DMS79 treated with DMSO at 0.1 percent for 48 hours (cell line): ENCODE measurements around the gene SLC25A41.
"Not testable (repeated sequence)": the region's sequence is repeated elsewhere in the genome, so short reads cannot be mapped to it uniquely, and the experiment has no call there.

ENCODE experiments used
- DNase-seq: peaks from one replicate; lab custom pipeline; 2025; lab: John Stamatoyannopoulos, UW

SLC25A41 gene

DNA sequence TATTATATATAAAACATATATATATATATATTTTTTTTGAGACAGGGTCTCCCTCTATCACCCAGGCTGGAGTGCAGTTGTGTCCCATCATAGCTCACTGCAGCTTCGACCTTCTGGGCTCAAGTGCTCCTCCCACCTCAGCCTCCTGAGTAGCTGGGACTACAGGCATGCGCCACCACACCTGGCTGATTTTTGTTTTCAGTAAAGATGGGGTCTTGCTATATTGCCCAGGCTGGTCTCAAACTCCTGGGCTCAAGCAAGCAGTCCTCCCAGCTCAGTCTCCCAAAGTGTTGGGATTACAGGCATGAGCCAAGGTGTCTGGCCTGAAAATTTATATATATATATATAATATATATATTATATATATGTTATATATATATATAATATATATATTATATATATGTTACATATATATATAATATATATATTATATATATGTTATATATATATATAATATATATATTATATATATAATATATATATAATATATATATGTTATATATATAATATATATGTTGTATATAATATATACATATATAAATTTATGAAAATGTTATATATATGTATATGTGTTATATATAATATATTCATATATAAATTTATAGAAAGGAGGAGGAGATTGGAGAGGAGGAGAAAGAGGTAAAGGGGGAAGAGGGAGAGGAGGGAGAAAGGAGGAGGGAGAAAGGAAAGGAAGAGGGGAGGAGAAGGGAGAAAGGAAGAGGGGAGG lies 4.7 kb downstream of the SLC25A41 start:
- DNase-seq = not testable (repeated sequence)

DNA sequence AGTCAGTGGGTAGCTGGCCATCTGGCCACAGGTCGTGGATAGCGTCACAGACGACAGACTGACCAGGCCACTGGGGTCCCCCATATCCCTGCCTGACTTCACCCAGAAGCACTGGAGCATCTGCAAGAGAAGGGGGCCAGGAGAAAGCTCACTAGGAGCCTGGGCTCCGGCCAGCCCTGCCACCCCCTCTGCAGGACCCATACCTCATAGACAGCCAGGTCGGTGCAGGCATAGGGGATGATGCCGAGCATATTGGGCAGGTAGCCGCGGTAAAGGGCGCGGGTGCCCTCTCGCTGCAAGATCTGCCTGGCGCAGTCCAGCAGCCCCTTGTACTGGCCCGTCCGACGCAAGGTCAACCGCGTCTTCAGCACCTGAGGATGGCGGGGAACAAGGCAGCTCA lies 6.4 kb downstream of the SLC25A41 start:
- DNase-seq = no peak

DNA sequence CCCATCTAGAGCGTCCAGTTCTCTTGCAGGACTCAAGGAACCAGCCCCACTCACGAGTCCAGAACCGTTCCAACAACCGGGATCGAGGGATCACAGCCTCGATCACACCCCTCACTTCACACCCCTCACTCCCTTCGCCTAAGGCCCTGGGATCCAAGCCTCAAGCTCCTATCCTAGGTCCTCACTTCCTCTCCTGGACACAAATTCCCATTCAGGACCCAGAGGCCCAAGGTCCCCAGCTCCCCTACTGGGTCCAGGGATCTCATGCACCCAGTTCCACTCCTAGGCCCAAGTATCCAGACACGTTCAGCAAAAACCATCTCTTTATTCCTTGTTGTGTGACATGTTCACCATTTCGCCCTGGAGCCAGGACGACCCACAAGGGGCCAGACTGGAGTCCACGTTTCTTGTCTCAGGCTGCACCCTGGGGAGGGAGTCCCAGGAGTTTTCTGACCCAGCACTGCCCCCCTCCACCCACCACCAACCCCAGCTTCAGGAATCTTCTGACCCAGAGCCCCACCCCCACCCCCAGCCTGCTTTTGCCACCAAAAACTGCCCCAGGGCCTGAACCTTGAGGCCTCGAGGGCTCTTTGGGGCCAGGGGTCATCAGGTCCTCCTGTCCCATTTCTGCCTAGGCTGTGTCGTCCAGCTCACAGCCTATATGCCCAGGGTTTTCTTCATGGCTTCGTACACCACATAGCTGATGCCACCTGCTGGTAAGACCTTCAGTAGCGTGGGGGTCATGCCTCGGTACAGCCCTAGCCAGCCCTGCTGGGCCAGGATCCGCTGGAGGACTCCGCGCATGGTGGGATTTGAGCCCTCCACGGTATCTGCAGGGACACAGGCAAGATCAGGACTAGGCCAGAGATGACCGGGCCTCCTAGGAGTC lies 7.6 kb downstream of the SLC25A41 start:
- no peak for DNase-seq

DNA sequence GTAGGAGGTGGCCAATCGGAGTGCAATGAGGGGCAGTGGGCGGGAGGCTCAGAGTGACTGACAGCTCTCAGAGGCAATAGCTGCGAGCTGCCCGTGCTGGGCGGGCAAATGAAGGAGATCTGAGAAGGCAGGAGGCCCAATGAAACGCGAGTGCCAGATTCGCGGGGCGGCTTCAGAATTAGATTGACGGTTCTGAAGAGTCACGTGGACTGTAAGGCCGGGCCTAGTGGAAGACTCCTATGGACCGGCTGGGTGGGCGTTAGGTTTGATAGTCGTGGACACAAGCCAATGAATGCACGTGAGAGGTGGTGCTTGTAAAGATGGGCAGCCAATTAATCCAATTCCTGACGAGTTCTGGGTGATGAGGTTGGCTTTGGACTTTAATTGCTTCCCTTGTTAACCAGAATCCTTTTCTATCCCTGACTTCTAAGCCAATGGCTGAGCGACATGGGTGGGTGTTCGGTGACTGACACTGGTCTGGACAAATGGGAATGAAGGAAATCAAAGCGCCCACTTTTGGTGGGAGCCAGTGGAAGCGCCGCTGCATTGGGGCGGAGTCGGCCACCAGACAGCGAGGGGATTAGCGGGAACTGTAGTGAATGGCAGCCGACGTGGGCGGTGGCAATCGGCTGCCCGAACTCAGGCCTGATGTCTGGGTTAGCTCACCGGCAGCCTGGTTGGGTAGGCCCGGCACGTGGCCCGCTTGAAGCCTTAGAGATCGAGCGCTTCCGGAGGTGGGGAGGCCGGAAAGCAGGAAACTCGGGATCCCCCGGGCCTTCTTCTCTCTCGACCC lies 8.4 kb downstream of the SLC25A41 start:
- DNase-seq = peak; percentile 99

DNA sequence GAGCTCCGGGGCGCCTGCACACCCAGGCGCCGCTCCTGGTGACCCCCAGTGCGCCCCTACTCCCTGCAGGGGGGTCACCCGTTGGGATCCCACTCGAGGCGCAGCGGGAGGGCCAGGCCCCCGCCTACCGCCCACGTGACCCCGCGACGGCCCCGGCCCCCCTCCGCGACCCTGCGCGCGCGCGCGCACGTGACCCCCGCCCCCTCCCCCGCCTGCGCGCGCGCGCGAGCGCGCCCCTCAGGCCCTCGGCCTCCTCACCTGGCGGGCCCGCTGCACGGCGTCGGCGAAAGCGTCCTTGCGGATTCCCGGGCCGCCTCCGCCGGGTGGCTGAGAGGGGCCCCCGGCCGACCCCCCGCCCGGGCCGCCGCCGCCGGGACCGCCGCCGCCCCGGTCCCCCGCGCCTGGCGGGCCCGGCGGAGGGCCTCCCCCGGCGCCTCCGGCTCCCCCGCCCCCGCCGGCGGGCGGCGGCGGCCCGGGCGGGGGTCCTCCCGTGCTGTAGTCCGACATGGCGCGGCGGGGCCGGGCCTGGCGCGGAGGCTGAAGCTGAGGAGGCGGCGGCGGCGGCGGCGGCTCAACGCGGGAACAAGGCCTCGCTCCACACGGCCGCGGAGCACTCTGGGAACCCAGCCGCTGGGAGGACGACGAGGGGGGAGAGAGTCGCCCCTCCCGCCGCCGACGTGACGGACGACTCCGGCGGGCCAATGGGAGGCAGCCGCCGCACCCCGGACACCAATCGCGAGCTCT lies 9.2 kb downstream of the SLC25A41 start, which contains the start of gene KHSRP:
Gene KHSRP (minus strand): TSS at position 617 of the 744 bp plus-strand sequence. CDS start 110 bp downstream, at position 507.
- DNase-seq = no peak

DNA sequence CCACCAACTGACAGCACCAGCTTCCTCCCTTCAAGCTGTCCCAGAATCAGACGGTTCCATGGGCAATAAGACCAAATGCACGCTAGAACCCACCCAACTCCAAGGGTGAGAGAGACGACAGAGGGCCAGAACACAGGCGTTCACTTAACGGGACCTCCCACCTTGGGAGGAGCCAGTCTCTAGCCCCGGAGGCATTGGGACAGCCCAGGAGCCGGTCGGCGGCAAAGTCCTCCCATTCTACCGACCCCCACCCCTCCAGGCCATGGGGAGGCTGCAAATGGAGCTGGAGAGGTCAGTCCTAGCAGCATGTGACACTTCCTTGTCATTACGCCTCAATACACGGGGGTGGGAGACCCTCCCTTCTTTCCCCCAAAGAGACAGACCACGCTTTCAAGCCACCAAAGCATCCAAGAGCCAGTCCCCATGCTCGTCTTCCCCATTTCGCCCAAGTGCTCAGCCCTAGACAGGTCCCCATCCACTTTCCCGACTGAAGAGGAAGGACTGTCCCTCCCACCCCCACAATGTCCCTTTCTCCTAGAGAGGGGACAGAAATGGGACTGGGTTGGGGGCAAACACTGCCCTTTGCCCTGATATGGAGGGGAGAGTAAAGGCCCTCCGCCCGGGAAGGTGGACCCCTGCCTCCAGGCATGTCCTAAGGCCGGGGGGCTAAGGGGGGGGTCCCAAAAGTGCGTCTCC lies 9.9 kb downstream of the SLC25A41 start:
- DNase-seq = no peak

DNA sequence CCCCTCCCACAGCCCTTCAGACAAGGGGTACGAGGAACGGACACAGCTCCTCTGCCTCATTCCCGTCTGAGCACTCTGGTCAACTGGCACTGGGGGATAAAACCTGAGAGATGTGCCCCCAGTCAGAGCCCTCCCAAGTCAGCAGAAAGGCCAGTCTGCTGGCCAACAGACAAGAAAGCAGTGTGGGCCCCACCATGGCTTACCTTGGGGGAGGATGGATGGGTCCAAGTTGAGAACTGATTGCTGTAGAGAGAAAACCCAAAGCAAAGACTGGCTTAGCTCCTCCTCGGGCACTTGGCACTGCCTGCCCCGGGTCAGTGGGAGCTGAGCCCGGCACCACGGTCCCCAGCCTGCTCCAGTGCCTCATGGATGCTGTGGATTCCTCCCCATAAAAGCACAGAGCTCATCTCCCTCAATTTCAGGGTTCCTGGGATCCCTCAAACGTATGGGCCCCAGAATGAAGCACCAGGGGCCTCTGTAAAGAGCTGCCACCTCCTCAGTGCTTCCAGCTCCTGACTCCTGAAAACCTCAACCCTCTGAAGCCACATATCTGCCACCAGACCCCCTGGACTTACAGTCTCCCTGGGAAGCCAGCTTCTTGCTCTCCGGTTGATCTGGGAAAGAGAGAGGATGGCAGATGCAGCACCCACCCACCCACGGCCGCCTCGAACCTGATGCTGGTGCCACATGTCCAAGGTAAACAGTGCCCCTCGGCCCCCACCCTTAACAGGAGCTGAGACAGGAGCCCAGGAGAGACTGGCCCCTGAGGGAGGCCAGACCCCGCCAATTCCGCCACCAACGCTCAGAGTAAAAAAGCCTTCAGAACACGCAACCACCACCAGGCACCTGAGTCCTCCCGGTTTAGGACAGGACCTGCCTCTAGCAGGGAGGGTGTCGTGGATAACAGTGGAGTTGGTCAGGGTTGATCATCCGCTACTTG lies 12.2 kb downstream of the SLC25A41 start:
- DNase-seq = no peak

DNA sequence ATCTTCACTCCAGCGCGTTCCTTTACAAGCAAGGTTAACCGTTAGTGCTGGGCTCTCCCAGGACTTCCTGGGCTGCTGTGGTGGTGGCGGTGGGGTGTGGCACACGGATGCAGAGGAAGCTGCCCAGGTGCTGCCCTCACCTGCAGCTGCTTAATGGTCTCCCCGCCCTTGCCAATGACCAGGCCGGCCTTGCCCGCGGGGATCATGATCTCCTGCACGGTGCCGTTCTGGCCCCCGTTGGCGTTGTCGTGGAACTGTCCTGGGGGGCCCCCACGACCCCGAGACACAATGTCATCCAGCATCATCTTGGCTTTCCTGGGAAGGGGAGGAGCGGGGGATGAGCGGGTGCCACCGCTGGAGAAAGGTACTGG lies 15.0 kb downstream of the SLC25A41 start:
- DNase-seq = no peak

DNA sequence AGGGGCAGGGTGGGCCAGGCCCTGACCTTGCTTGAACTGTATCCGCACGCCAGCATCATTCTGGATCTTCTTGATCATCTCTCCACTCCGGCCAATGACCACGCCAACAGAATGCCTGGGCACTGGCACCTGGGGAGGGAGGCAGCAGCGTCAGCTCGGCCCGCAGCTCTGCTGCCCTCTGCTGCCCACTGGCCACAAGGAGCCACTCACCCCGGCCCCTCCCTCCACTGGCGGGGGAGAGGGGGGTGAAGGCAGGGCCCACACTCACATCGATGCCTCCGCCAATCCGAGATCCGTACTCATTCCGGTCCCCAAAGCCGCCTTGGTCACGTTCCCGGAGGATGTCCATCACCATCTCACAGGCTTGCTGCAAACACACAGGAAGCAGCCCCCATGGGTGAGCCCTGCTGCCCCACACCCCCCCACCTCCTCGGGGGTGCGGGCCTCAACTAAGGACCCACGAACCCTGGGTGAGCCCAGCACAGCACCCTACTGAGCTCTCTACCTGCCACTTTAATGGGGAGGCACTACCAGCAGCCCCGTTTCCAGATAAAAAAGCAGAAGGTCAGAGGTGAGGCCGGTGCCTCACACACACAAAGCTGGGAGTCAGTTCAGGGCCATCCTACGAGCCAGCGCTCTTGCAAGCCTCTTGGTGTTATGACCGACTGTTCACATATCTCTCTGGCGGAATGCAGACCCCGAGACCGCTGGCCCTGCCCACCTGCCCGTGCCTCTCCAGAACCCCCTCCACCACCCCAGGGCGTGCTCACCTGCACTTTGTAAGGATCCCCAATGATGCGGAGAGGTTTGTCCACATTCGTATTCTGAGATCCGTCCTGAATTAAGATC lies 15.6 kb downstream of the SLC25A41 start:
- DNase-seq = no peak

DNA sequence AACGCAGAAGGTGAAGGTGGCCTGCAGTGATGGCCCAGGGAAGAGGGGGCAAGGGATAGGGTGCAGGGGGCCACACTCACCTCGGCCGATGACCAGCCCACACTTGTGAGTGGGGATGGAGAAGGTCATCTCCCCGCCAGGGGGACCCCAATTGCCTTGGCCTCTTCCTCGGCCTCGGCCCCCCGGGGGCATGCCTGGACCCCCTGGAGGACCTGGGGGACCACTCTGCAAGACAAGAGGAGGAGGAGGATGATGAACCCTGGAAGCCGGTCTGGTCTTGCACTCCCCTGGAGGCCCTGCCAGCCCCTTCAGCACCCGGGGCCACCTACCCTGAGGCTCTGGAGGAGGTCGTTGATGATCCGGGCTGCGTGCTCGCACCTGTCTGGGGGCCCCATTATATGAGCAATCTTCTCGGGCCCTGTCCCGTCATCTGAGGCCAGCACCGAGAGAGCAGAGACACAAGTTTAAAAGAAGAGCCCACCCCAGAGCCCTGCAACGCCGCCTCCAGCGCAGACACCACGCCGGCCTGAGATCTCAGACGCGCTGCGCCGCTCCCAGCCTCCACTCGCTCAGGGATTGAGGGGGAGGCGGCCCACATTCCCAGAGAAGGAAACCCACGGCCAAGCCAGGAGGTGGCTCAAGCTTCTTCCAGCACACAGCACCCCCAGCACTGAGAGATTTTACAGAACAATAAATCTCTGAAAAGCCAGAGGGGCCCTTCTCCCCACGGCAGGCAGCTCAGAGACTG lies 16.7 kb downstream of the SLC25A41 start:
- no peak for DNase-seq

DNA sequence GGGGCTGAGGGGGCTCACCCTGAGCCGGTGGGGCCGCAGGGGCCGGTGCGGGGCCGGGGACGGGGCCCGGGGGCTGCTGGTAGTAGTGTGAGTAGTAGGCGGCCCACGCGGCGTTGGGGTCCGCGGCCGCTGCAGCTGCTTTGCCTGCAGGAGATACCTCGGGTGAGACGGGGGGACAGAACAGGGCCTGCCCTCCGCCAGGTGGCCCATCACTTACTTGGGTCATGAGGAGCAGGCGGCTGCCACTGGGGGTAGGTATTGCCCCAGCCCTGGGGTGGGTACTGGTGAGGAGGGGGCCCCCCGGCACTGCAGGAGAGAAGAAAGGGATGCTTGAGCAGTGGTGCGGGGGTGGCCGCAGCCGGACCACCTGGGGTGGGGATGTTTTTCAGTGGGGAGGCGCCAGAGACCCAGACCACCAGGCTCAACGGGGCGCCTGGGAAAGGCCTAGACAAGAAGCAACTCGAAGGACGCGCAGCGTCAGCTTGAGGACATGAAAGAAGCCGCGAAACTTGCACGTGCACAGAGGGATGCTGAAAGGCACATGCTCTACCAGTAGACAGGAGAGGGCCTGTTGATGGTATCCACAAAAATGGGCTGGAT lies 17.9 kb downstream of the SLC25A41 start:
- no peak for DNase-seq

DNA sequence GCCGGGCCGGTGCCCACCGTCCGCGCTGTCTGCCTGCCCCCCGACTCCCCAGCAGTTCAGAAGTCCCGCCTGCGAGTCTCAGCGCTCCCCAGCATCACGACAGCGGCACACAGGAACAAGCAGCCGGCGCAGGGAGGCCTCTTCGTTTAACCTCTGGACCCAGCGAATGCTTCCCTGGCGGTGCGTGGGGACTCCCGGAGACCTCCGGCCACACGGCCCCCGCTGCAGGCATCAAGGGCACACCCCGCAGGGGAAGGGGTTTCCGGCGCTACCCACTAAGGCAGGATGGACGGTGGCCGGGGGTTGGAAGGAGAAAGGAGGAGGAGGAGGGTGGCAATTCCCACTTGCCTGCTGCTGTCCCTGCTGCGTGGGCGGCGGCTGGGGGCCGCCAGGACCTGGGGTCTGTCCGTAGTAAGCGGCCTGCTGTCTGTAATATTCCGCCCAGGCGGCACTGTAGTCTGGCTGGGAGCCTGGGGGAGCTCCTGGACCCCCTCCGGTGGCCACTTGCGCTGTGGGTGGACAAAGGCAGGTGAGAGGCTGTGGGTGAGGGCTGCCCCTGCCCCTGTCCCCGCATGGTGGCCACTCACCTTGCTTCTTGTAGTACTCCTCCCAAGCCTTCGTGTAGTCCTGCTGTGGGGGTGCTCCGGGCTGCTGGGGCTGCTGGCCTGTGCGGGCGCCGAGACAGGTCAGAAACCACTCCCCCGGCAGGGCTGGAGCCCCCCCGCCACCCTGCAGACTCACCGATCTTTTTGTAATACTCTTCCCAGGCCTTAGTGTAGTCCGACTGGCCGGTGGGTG lies 18.6 kb downstream of the SLC25A41 start:
- no peak for DNase-seq

DNA sequence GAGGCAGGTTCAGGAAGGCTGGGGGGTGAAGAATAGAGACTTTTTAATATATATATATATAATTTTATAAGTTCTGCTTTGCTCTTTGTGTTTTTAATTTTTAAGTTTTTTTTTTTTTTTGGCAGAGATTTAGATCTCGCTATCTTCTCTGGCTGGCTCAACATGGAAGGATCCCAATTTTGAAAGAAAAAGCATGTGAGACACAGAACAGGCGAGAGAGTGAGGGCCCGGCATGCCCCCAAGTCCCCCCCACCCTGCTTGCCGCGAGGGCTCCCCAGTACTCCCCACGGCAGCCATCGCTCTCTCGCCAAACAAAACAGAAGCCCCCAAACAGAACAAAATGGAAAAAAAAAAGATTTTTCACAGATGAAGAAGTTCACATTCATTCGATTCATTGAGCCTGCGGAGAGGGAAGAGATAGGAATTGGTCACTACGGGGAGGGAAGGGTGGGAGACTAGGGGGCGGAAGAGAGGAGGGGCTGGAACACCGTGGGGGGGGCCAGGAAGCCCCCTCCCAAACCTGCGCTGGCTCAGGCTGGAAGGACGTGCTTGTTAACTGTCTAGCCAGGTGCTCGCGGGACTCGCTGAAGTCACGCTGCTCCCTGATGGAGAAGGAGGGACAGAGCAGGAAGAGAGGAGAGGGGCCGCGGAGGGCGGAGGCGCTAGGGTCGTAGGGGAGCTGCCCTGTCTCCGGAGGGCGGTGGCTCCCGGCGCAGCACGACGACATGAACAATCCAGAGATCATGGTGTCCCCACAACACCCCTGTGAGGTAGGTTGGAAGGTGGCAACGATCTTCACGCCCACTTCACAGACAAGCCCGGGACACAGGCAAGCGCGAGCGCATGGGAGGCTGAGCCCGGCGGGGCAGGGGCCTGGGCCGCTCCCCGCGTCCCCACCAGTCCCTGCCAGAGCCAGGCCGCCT lies 19.6 kb downstream of the SLC25A41 start:
- no peak for DNase-seq

DNA sequence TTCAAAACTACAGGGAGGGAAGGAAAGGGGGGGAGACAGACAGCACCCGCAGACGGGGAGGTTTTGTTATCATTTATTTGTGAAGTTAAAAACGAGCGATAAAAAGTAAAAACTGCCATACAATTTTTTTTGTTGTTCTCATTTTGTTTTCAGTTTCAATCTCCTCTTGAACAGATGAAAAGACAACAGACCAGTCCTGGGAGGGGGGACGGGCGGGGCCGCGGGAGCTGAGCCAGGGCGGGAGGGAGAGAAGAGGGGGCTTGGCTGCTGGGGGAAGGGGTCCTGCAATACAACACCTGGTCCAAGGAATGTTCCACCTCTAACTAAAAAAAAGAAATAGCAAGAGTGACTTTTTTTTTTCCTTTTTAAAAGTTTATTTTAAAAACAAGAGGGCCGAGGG lies 20.3 kb downstream of the SLC25A41 start:
- no peak for DNase-seq

DNA sequence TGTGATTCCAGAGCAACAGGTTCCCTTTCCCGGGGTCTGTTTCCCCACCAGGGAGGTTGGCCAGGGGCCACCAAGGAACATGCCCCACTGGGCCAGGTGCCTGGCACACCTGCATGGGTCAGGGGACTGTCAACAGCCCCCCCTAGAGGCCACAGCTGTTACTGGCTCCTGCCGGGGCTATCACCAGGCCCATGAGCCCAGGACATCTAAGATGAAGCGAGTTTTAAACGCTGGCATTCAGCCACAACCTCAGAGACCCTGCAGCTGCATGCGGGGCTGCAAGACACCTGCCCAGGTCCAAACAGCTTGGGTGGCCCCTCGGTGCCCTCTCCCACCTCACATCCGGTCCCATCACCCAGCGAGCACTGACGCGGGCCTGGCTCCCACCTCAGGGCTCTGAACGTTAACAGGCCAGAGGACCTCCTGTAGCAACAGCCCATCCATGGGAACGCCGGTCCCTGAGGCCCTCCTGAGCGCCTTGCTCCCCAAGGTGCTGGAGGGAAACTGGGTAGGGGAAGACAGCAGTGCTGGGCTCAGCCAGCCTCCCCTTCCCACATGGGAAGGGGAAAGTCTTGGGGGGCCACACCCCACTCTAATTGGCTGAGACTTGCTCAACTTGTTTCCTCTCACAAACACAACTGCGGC lies 21.0 kb downstream of the SLC25A41 start:
- no peak for DNase-seq
